SK-N-SH (cell line): Measurements from ENCODE around the gene RPS10. TPM values are rescaled to one million over a fixed set of nuclear protein-coding genes. Genes with fewer than 3 reads are reported as not detected.

Experiments used
- CTCF ChIA-PET: fragments of 300-600, 350-600 bp; formaldehyde crosslinking; extraction: SDS; loops from one replicate; lab custom pipeline; 2021; lab: Yijun Ruan, JAX
- POLR2A ChIA-PET: fragments of 350-600 bp; sonication (Branson Sonifier 250); formaldehyde crosslinking; extraction: SDS; loops from one replicate; lab custom pipeline; 2020; ENCODE audit warnings: antibody characterized with exemption, inconsistent platforms; lab: Yijun Ruan, JAX
- DNase-seq: peaks from one replicate; pipeline ENCODE4 v3.0.0; 2012
- H2AFZ ChIP-seq: fragments of 200-600 bp; sonication (generic); 2 replicates; pipeline ENCODE4 v1.8.1; 2016; ENCODE audit warnings: antibody characterized with exemption, mild to moderate bottlenecking, low read depth
- H3F3A ChIP-seq: fragments of 200-600 bp; sonication (generic); replicated peaks from 2 replicates; pipeline ENCODE3; 2016; ENCODE audit warnings: antibody characterized with exemption, mild to moderate bottlenecking; ENCODE audit not compliant: insufficient read depth
- H3K27ac ChIP-seq, 2 experiments: fragments of 200-500 bp in 1 of 2; fragments of 200-600 bp in 1 of 2; sonication (Bioruptor generic) in 1 of 2; sonication (generic), shearing (Covaris generic) in 1 of 2; 2 replicates each; pipeline versions ENCODE4 v1.5.1 to v1.6.1; 2014 to 2016; ENCODE audit warnings: low read depth in 2 of 2, inconsistent platforms in 1 of 2, low read length in 1 of 2, mild to moderate bottlenecking in 1 of 2, mixed read lengths in 1 of 2
- H3K27me3 ChIP-seq: fragments of 200-600 bp; sonication (generic), shearing (Covaris generic); 2 replicates; pipeline ENCODE4 v1.6.1; 2016; ENCODE audit warnings: mixed run types; ENCODE audit not compliant: insufficient read depth
- H3K36me3 ChIP-seq, 2 experiments: fragments of 200-500 bp in 1 of 2; fragments of 200-600 bp in 1 of 2; sonication (Bioruptor generic) in 1 of 2; sonication (generic) in 1 of 2; replicated peaks in 1 of 2; 2 replicates each; pipeline versions ENCODE3 to v1.5.1; 2014 to 2016; ENCODE audit warnings: low read length in 1 of 2, mild to moderate bottlenecking in 1 of 2; ENCODE audit not compliant: insufficient read depth in 2 of 2, control insufficient read depth in 1 of 2
- H3K4me1 ChIP-seq, 2 experiments: fragments of 200-500 bp in 1 of 2; fragments of 200-600 bp in 1 of 2; sonication (Bioruptor generic) in 1 of 2; sonication (generic), shearing (Covaris generic) in 1 of 2; 2 replicates each; pipeline versions ENCODE4 v1.5.1 to v1.6.1; 2014 to 2016; ENCODE audit warnings: low read depth in 1 of 2, low read length in 1 of 2, mixed run types in 1 of 2; ENCODE audit not compliant: insufficient read depth in 2 of 2, control insufficient read depth in 1 of 2
- H3K4me2 ChIP-seq: fragments of 200-600 bp; sonication (generic), shearing (Covaris generic); 2 replicates; pipeline ENCODE4 v1.6.1; 2017; ENCODE audit warnings: mixed run types
- H3K4me3 ChIP-seq, 2 experiments: fragments of 200-500 bp in 1 of 2; fragments of 200-600 bp in 1 of 2; sonication (Bioruptor generic) in 1 of 2; sonication (generic), shearing (Covaris generic) in 1 of 2; 2 replicates each; pipeline versions ENCODE4 v1.5.1 to v1.8.1; 2014 to 2016; ENCODE audit warnings: low read depth in 2 of 2, inconsistent platforms in 1 of 2, low read length in 1 of 2, mild to moderate bottlenecking in 1 of 2, mixed read lengths in 1 of 2, moderate library complexity in 1 of 2
- H3K79me2 ChIP-seq: fragments of 200-600 bp; sonication (generic); 2 replicates; pipeline ENCODE4 v1.8.1; 2017; ENCODE audit warnings: mild to moderate bottlenecking; ENCODE audit not compliant: insufficient read depth
- H3K9ac ChIP-seq: fragments of 200-600 bp; sonication (generic); 2 replicates; pipeline ENCODE4 v1.6.1; 2017; ENCODE audit warnings: mixed run types
- H3K9me2 ChIP-seq: fragments of 200-600 bp; sonication (generic); 2 replicates; pipeline ENCODE4 v1.6.1; 2017; ENCODE audit warnings: mixed run types
- H3K9me3 ChIP-seq: fragments of 200-600 bp; sonication (generic); 2 replicates; pipeline ENCODE4 v1.6.1; 2017; ENCODE audit warnings: mixed run types, mild to moderate bottlenecking, moderate library complexity
- H4K20me1 ChIP-seq: fragments of 200-600 bp; sonication (generic); 2 replicates; pipeline ENCODE4 v1.6.1; 2017; ENCODE audit warnings: mild to moderate bottlenecking, mixed run types; ENCODE audit not compliant: insufficient read depth
- FOSL2 ChIP-seq: IDR thresholded peaks from 2 replicates; pipeline ENCODE4 v1.4.0; 2012; ENCODE audit warnings: low read depth, mild to moderate bottlenecking, moderate library complexity, borderline replicate concordance
- JUND ChIP-seq: IDR thresholded peaks from 2 replicates; pipeline ENCODE4 v1.4.0; 2012
- RCOR1 ChIP-seq: fragments of 150-350 bp; IDR thresholded peaks from 2 replicates; pipeline ENCODE4 v1.6.1; 2017; ENCODE audit warnings: antibody characterized with exemption, low read length
- SIN3A ChIP-seq: IDR thresholded peaks from 2 replicates; pipeline ENCODE4 v1.6.1; 2012; ENCODE audit warnings: low read depth, mild to moderate bottlenecking, low read length, moderate library complexity, borderline replicate concordance
- TAF1 ChIP-seq: IDR thresholded peaks from 2 replicates; pipeline ENCODE4 v1.6.1; 2012; ENCODE audit warnings: low read depth, mild to moderate bottlenecking, low read length, moderate library complexity, borderline replicate concordance
- TCF12 ChIP-seq: IDR thresholded peaks from 2 replicates; pipeline ENCODE4 v1.4.0; 2012
- TEAD4 ChIP-seq: IDR thresholded peaks from 2 replicates; pipeline ENCODE4 v1.4.0; 2012; ENCODE audit warnings: mild to moderate bottlenecking, borderline replicate concordance; ENCODE audit not compliant: insufficient read depth
- YY1 ChIP-seq: IDR thresholded peaks from 2 replicates; pipeline ENCODE4 v1.4.0; 2012; ENCODE audit warnings: low read depth, mild to moderate bottlenecking
- WGBS: methylation state at CpG from one replicate; pipeline ENCODE4 v1.1.6; 2017; ENCODE audit warnings: low lambda C conversion rate; 5-methylcytosine and 5-hydroxymethylcytosine counted together
- polyA plus RNA-seq, 3 experiments: library from polyadenylated mRNA; depleted of rRNA; stranded (reverse); fragments of >200 nt; gene quantifications; 2 replicates each; pipeline ENCODE4 v1.2.3, GENCODE V29; 2012
- TF ChIP-seq, protein P1 (sequence below): IDR thresholded peaks from 2 replicates; pipeline ENCODE4 v1.4.0; 2012; ENCODE audit warnings: low read depth, borderline replicate concordance
- TF ChIP-seq, protein P2 (sequence below): IDR thresholded peaks from 2 replicates; pipeline ENCODE4; 2012
- TF ChIP-seq, protein P3 (sequence below): IDR thresholded peaks from 2 replicates; pipeline ENCODE4 v1.6.1; 2012; ENCODE audit warnings: mild to moderate bottlenecking, low read depth, low read length, moderate library complexity
- TF ChIP-seq, protein P4 (sequence below): IDR thresholded peaks from 2 replicates; pipeline ENCODE4 v1.4.0; 2012; ENCODE audit warnings: low read depth, borderline replicate concordance

The RPS10 gene
- polyA plus RNA-seq, 1 of the 3 experiments (the other 2 are of a cell fraction): 4,475 TPM

DNA sequence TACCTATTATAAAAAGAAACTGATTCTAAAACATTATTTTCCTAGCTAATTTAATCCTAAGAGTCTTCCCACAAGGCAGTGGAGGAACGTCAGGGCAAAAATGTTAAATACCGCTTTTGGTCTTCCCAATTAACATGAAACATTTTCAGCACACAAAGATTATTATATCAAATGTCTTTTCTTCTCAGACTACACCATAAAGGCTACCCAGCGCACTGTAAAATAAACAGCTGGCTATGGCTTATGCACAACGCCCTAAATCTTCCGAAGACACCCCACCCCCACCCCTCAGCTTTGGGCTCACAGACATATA is 34.4 kb downstream of the RPS10 start:
- Histone ChIP-seq H2AFZ (peak overlapping the region; percentile 93), H3K4me3 (peak overlapping the region; percentile 76 to 92), H4K20me1 (peaks cover 22% of the 10 kb centered on the region), H3K9me3 (no peaks in the 10 kb centered on the region)
- DNase-seq: no peak
- TF ChIP-seq JUND: no peak
- TF ChIP-seq TAF1: no peak
- TF ChIP-seq, protein P1, sequence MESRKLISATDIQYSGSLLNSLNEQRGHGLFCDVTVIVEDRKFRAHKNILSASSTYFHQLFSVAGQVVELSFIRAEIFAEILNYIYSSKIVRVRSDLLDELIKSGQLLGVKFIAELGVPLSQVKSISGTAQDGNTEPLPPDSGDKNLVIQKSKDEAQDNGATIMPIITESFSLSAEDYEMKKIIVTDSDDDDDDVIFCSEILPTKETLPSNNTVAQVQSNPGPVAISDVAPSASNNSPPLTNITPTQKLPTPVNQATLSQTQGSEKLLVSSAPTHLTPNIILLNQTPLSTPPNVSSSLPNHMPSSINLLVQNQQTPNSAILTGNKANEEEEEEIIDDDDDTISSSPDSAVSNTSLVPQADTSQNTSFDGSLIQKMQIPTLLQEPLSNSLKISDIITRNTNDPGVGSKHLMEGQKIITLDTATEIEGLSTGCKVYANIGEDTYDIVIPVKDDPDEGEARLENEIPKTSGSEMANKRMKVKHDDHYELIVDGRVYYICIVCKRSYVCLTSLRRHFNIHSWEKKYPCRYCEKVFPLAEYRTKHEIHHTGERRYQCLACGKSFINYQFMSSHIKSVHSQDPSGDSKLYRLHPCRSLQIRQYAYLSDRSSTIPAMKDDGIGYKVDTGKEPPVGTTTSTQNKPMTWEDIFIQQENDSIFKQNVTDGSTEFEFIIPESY: no peak
- no peak for TF ChIP-seq FOSL2
- no peak for TF ChIP-seq YY1
- no peak for TF ChIP-seq TEAD4
- no peak for TF ChIP-seq RCOR1
- TF ChIP-seq, all 33 proteins: peak for 0
- Histone ChIP-seq H3K79me2 (peaks cover 59% of the 10 kb centered on the region), H3K9me2 (no peaks in the 10 kb centered on the region), H3K27me3 (no peaks in the 10 kb centered on the region), H3K27ac (peak overlapping the region; percentile 62 to 87), H3K36me3 (no peaks in the 10 kb centered on the region), H3K4me1 (peaks cover 3 to 12% of the 10 kb centered on the region in 2 experiments; a peak in 2 of 4 replicates), H3K9ac (peak overlapping the region; percentile 94), H3K4me2 (peak overlapping the region; percentile 80), H3F3A (peaks cover 12% of the 10 kb centered on the region)
- ChIA-PET POLR2A (interaction anchor here (1.0 kb wide), 1 partner anchor 40 kb away, joined by 3 read pairs; no protein-coding TSS in a partner anchor), CTCF (interaction anchor here (1.2 to 4.0 kb wide), 4 partner anchors 10 to 196 kb away, joined by 3 to 44 read pairs (median 10); partner anchors contain the start of gene SMIM29)
- 2% methylated on average over 5 of the region's 5 CpGs for whole genome bisulfite sequencing

DNA sequence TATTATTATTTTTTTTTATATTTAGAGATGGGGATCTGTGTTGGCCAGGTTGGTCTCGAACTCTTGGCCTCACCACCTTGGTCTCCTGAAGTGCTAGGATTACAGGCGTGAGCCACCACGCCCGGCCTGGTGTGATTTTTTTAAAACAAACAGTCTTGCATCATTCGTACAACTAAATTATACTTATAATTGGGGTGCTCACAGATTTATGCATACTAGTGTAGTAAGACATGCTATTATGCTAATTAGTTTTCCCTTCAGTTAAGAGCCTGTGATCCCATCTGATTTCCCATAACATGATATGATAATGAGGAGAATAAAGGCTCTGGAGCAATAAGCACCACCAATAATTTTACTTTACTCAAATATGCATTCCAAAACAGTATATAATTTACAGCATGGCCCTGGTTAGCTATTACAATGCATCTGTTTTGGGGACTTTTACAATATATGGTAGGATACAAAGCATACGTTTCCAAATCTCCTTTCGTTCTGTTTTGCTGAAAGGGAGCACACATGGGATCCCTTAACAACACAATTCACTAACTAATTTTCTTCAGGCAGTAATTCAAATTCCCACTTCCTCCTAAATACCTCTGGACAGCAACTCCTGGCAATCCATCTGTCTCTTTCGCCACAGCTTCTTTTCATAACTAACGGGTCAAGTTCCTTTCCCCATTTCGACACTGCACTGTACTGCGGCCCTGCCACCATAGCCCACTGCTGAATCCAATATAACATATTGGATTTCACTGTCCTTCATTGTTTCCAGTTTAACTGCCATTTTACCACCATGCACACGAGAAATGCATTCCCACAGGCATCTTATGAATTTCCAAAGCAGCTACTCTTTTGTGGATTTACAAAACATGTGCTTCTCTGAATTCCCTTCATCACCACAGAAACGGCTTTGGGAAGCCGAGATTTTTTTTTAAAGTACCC is 35.1 kb downstream of the RPS10 start:
- H3K27me3 ChIP-seq: no peaks in the 10 kb centered on the region
- peak; percentile 37 for DNase-seq
- H3K79me2 ChIP-seq: peaks cover 65% of the 10 kb centered on the region
- peak overlapping the region; percentile 76 to 92 for H3K4me3 ChIP-seq
- peak overlapping the region; percentile 80 for H3K4me2 ChIP-seq
- ChIA-PET CTCF (interaction anchor here (0.6 to 4.0 kb wide), 8 partner anchors 10 to 227 kb away, joined by 3 to 44 read pairs (median 3); partner anchors contain the start of gene SMIM29), POLR2A (interaction anchor here (1.0 kb wide), 1 partner anchor 40 kb away, joined by 3 read pairs; no protein-coding TSS in a partner anchor)
- no peaks in the 10 kb centered on the region for H3K9me3 ChIP-seq
- H3K4me1 ChIP-seq: peaks cover 3 to 15% of the 10 kb centered on the region in 2 experiments; a peak in 2 of 4 replicates
- H4K20me1 ChIP-seq: peaks cover 28% of the 10 kb centered on the region
- H2AFZ ChIP-seq: peak overlapping the region; percentile 93; the same call in 1 of the 2 replicates
- WGBS: 32% methylated on average over 14 of the region's 14 CpGs
- peak overlapping the region; percentile 94 for H3K9ac ChIP-seq
- no peaks in the 10 kb centered on the region for H3K9me2 ChIP-seq
- peaks cover 9% of the 10 kb centered on the region for H3F3A ChIP-seq
- 0 out of 2 replicates have a peak, but pooled peaks have one; percentile 22 for TF ChIP-seq TCF12
- TF ChIP-seq, protein P2, sequence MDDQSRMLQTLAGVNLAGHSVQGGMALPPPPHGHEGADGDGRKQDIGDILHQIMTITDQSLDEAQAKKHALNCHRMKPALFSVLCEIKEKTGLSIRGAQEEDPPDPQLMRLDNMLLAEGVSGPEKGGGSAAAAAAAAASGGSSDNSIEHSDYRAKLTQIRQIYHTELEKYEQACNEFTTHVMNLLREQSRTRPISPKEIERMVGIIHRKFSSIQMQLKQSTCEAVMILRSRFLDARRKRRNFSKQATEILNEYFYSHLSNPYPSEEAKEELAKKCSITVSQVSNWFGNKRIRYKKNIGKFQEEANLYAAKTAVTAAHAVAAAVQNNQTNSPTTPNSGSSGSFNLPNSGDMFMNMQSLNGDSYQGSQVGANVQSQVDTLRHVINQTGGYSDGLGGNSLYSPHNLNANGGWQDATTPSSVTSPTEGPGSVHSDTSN: peak; percentile 31; the same call in 1 of the 2 replicates
- TF ChIP-seq, protein P3, sequence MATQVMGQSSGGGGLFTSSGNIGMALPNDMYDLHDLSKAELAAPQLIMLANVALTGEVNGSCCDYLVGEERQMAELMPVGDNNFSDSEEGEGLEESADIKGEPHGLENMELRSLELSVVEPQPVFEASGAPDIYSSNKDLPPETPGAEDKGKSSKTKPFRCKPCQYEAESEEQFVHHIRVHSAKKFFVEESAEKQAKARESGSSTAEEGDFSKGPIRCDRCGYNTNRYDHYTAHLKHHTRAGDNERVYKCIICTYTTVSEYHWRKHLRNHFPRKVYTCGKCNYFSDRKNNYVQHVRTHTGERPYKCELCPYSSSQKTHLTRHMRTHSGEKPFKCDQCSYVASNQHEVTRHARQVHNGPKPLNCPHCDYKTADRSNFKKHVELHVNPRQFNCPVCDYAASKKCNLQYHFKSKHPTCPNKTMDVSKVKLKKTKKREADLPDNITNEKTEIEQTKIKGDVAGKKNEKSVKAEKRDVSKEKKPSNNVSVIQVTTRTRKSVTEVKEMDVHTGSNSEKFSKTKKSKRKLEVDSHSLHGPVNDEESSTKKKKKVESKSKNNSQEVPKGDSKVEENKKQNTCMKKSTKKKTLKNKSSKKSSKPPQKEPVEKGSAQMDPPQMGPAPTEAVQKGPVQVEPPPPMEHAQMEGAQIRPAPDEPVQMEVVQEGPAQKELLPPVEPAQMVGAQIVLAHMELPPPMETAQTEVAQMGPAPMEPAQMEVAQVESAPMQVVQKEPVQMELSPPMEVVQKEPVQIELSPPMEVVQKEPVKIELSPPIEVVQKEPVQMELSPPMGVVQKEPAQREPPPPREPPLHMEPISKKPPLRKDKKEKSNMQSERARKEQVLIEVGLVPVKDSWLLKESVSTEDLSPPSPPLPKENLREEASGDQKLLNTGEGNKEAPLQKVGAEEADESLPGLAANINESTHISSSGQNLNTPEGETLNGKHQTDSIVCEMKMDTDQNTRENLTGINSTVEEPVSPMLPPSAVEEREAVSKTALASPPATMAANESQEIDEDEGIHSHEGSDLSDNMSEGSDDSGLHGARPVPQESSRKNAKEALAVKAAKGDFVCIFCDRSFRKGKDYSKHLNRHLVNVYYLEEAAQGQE: peak; percentile 82
- TF ChIP-seq TAF1: 0 out of 2 replicates have a peak, but pooled peaks have one; percentile 43
- 0 out of 2 replicates have a peak, but pooled peaks have one; percentile 31 for TF ChIP-seq SIN3A
- TF ChIP-seq, protein P4, sequence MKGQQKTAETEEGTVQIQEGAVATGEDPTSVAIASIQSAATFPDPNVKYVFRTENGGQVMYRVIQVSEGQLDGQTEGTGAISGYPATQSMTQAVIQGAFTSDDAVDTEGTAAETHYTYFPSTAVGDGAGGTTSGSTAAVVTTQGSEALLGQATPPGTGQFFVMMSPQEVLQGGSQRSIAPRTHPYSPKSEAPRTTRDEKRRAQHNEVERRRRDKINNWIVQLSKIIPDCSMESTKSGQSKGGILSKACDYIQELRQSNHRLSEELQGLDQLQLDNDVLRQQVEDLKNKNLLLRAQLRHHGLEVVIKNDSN: no peak
- TF ChIP-seq RCOR1: no peak
- TF ChIP-seq YY1: peak; percentile 5; the same call in 1 of the 2 replicates
- H3K27ac ChIP-seq: peak overlapping the region; percentile 62 to 87
- no peaks in the 10 kb centered on the region for H3K36me3 ChIP-seq
